ENCODE data around the gene UBXN10. TPM values are rescaled to one million over a fixed set of nuclear protein-coding genes. Genes with fewer than 3 reads are reported as not detected.

UBXN10 gene
- total RNA-seq, 1 donor from 2014 or later = 0.37 TPM

DNA sequence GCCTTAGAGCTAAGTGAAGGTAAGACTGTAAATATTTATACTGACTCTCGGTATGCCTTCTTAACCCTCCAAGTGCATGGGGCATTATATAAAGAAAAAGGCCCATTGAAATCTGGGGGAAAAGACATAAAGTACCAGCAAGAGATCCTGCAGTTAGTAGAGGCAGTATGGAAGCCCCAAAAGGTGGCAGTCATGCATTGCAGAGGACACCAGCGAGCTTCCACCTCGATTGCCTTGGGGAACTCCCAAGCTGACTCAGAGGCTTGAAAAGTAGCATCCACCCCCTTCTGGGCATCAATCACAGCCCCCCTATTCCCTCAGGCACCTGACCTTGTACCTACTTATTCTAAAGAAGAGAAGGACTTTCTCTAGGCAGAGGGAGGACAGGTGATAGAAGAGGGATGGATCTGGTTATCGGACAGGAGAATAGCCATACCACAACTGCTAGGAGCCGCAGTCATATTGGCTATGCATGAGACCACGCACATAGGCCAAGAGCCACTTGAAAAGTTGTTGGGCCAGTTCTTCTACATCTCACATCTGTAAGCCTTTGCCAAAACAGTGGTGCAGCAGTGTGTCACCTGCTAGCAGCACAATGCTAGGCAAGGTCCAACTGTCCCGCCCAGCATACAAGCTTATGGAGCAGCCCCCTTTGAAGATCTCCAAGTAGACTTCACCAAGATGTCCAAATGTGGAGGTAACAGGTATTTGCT is 27.4 kb upstream of the UBXN10 start:
- H2AFZ ChIP-seq (replicated peaks) = no peak overlapping the region
- no peaks in the 10 kb centered on the region for H3F3A ChIP-seq (ENCODE audit: low read depth)
- H3K79me2 ChIP-seq (ENCODE audit: low read depth) = no peaks in the 10 kb centered on the region
- no peaks in the 10 kb centered on the region for H4K20me1 ChIP-seq (ENCODE audit: low read depth)
- no peaks in the 10 kb centered on the region for H3K9me3 ChIP-seq (ENCODE audit: low read depth)
- no peak for DNase-seq (ENCODE audit: low spot score)
- no peaks in the 10 kb centered on the region for H3K27me3 ChIP-seq
- Mint-ChIP-seq H3K27ac (no peak overlapping the region), H3K36me3 (no peaks in the 10 kb centered on the region), H3K27me3 (ENCODE audit: insufficient read depth, low read depth) (peaks cover 2% of the 10 kb centered on the region), H3K9me3 (peaks cover 25% of the 10 kb centered on the region), H3K4me3 (no peak overlapping the region), H3K4me1 (no peaks in the 10 kb centered on the region)
- no peak overlapping the region for H3K27ac ChIP-seq
- no peak overlapping the region for H3K4me3 ChIP-seq
- H3K9ac ChIP-seq = no peak overlapping the region
- no peak for TF ChIP-seq EZH2phosphoT487 (IDR thresholded peaks at IDR 0.05)
- no peak for TF ChIP-seq CTCF (IDR thresholded peaks at IDR 0.05)
- no peak for TF ChIP-seq EZH2 (IDR thresholded peaks at IDR 0.05)
- no peak overlapping the region for H3K4me2 ChIP-seq
- H3K4me1 ChIP-seq = no peaks in the 10 kb centered on the region
- H3K36me3 ChIP-seq = no peaks in the 10 kb centered on the region

DNA sequence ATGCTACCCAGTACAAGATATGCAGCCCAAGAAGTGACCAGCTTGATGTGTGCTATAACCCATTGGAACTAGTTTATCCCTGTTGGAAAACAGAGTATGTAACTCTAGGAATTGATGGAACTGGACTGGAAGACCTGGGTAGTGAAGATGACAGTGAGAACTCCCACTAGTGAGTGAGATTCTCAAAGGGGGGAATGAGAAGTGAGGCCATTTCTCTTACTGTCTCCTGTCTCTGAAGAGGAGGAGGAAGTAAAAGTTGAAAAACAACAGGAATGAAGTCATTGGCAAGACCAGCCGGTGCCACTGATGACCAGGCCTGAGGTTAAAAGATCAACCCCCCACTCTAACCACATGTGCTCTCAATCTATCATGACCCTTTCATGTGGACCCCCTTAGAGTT is 25.9 kb upstream of the UBXN10 start:
- TF ChIP-seq CTCF (IDR thresholded peaks at IDR 0.05) = no peak
- Histone ChIP-seq H3K36me3 (no peaks in the 10 kb centered on the region), H3K4me1 (no peaks in the 10 kb centered on the region), H3K4me3 (no peak overlapping the region), H4K20me1 (ENCODE audit: low read depth) (no peaks in the 10 kb centered on the region), H3K27ac (no peak overlapping the region), H3K79me2 (ENCODE audit: low read depth) (no peaks in the 10 kb centered on the region), H3K9ac (no peak overlapping the region), H3K4me2 (no peak overlapping the region), H3F3A (ENCODE audit: low read depth) (no peaks in the 10 kb centered on the region), H2AFZ (replicated peaks) (no peak overlapping the region), H3K9me3 (ENCODE audit: low read depth) (no peaks in the 10 kb centered on the region), H3K27me3 (no peaks in the 10 kb centered on the region)
- peaks cover 2% of the 10 kb centered on the region for H3K27me3 Mint-ChIP-seq (ENCODE audit: insufficient read depth, low read depth)
- no peaks in the 10 kb centered on the region for H3K36me3 Mint-ChIP-seq
- H3K27ac Mint-ChIP-seq = no peak overlapping the region
- no peak for DNase-seq (ENCODE audit: low spot score)
- no peak overlapping the region for H3K4me3 Mint-ChIP-seq
- H3K4me1 Mint-ChIP-seq = no peaks in the 10 kb centered on the region
- peaks cover 28% of the 10 kb centered on the region for H3K9me3 Mint-ChIP-seq

GRCh38 chr1:20164694-20165202 is 21.1 kb upstream of the UBXN10 start:
- Mint-ChIP-seq H3K27ac (no peak overlapping the region), H3K27me3 (ENCODE audit: insufficient read depth, low read depth) (peaks cover 5% of the 10 kb centered on the region), H3K9me3 (peaks cover 23% of the 10 kb centered on the region), H3K36me3 (no peaks in the 10 kb centered on the region), H3K4me1 (peaks cover 11% of the 10 kb centered on the region), H3K4me3 (no peak overlapping the region)
- H3K4me2 ChIP-seq = no peak overlapping the region
- H4K20me1 ChIP-seq (ENCODE audit: low read depth) = no peaks in the 10 kb centered on the region
- no peak overlapping the region for H3K9ac ChIP-seq
- no peaks in the 10 kb centered on the region for H3K79me2 ChIP-seq (ENCODE audit: low read depth)
- H3K4me1 ChIP-seq = no peaks in the 10 kb centered on the region
- no peaks in the 10 kb centered on the region for H3K27me3 ChIP-seq
- TF ChIP-seq EZH2phosphoT487 (IDR thresholded peaks at IDR 0.05) (no peak), CTCF (IDR thresholded peaks at IDR 0.05) (no peak), EZH2 (IDR thresholded peaks at IDR 0.05) (no peak)
- H3K4me3 ChIP-seq = no peak overlapping the region
- H3F3A ChIP-seq (ENCODE audit: low read depth) = no peaks in the 10 kb centered on the region
- DNase-seq (ENCODE audit: low spot score) = no peak
- H2AFZ ChIP-seq (replicated peaks) = no peak overlapping the region
- no peaks in the 10 kb centered on the region for H3K9me3 ChIP-seq (ENCODE audit: low read depth)
- H3K27ac ChIP-seq = no peak overlapping the region
- no peaks in the 10 kb centered on the region for H3K36me3 ChIP-seq

Measured in neural progenitor cell (in vitro differentiated cells).